ENCODE data around the gene CDC5L. TPM values are rescaled to one million over a fixed set of nuclear protein-coding genes. Genes with fewer than 3 reads are reported as not detected.

CDC5L gene
- total and polyA plus RNA-seq, 9 donors: 18.6 to 28.0 (median 23.9) TPM

GRCh38 chr6:44462335-44462734 lies 74.8 kb downstream of the CDC5L start:
- Histone ChIP-seq H3K27ac (ENCODE audit: low read length) (no peak overlapping the region), H3K9me3 (replicated peaks; ENCODE audit: control insufficient read depth, low read depth, low read length) (no peaks in the 10 kb centered on the region), H3K36me3 (ENCODE audit: control insufficient read depth, insufficient read depth, low read length) (no peaks in the 10 kb centered on the region), H3K4me1 (ENCODE audit: control insufficient read depth, insufficient read depth, low read length) (no peaks in the 10 kb centered on the region), H3K4me3 (ENCODE audit: low read length) (no peak overlapping the region), H3K27me3 (ENCODE audit: control insufficient read depth, insufficient read depth, low read length) (peaks cover 2% of the 10 kb centered on the region)
- 89% methylated on average over 15 of the region's 15 CpGs for WGBS (ENCODE audit: insufficient coverage)
- DNase-seq: no peak

- 93% methylated on average over 8 of the region's 13 CpGs for WGBS (ENCODE audit: insufficient coverage)
- H3K27me3 ChIP-seq (ENCODE audit: control insufficient read depth, insufficient read depth, low read length): peaks cover 2% of the 10 kb centered on the region
- no peaks in the 10 kb centered on the region for H3K9me3 ChIP-seq (replicated peaks; ENCODE audit: control insufficient read depth, low read depth, low read length)
- H3K36me3 ChIP-seq (ENCODE audit: control insufficient read depth, insufficient read depth, low read length): no peaks in the 10 kb centered on the region
- no peaks in the 10 kb centered on the region for H3K4me1 ChIP-seq (ENCODE audit: control insufficient read depth, insufficient read depth, low read length)
- H3K27ac ChIP-seq (ENCODE audit: low read length): no peak overlapping the region
- no peak for DNase-seq
- no peak overlapping the region for H3K4me3 ChIP-seq (ENCODE audit: low read length)
These were observed 75.6 kb downstream of the CDC5L start for GRCh38 chr6:44462797-44463727.

DNA sequence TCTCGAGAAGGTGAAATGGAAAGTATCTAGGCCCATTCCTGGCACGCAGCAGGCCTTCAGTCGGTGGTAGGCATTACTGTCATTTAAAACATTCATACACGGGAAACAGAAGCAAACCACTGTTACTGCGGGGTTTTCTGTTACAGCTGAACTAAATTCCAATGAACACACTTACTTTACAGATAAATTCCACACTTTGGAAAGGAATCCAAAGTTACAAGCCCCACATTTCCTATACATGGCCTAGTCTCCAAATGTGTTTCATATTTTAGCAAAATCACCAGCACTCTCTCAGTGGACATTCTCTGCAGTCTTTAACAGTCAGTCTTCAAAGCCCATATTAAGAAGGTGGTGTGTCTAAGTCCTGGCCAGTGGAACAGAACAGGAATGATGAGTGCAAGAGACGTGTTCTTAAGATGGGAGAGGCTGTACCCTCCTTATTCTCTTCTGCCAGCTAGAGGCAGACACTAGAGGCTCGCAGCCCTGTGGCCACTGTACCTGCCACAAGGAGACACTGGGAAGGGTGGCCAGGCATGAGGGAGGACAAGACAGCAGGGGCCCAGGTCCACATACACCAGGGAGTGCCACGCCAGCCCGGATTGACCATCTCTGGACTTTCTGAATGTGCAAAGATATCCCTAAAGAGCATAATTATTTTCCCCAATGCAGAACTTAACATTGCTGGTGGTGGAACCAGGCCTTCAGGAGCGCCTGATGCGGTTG lies 76.4 kb downstream of the CDC5L start:
- Histone ChIP-seq H3K36me3 (ENCODE audit: control insufficient read depth, insufficient read depth, low read length) (no peaks in the 10 kb centered on the region), H3K4me3 (ENCODE audit: low read length) (no peak overlapping the region), H3K9me3 (replicated peaks; ENCODE audit: control insufficient read depth, low read depth, low read length) (no peaks in the 10 kb centered on the region), H3K4me1 (ENCODE audit: control insufficient read depth, insufficient read depth, low read length) (no peaks in the 10 kb centered on the region), H3K27me3 (ENCODE audit: control insufficient read depth, insufficient read depth, low read length) (peaks cover 2% of the 10 kb centered on the region), H3K27ac (ENCODE audit: low read length) (no peak overlapping the region)
- DNase-seq: no peak
- 65% methylated on average over 5 of the region's 11 CpGs for WGBS (ENCODE audit: insufficient coverage)

- 77% methylated on average over 8 of the region's 13 CpGs for WGBS (ENCODE audit: insufficient coverage)
These were observed 77.2 kb downstream of the CDC5L start for GRCh38 chr6:44464527-44465310.

DNA sequence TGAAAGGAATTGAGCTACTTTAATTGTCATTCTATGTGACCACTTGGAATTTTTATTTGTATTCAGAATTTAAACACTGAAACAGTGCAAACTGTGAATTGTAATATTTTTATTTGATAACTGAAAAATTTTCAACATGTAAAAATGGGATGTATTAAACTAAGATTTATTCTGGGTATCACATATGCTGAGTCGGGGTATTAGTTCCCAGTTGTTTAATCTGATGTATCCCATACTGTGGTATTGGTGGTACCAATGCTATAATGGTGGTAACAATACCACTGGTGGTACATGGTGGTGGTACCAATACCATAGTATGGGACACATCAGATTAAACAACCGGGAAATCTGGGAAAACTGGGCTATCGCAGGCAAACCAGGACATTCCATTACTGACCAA lies 79.4 kb downstream of the CDC5L start:
- Histone ChIP-seq H3K27ac (ENCODE audit: low read length) (no peak overlapping the region), H3K9me3 (replicated peaks; ENCODE audit: control insufficient read depth, low read depth, low read length) (no peaks in the 10 kb centered on the region)

More at GRCh38 chr6:44464527-44465310, 77.2 kb downstream of the CDC5L start:
- no peak for DNase-seq
- Histone ChIP-seq H3K9me3 (replicated peaks; ENCODE audit: control insufficient read depth, low read depth, low read length) (no peaks in the 10 kb centered on the region), H3K27me3 (ENCODE audit: control insufficient read depth, insufficient read depth, low read length) (no peaks in the 10 kb centered on the region), H3K4me1 (ENCODE audit: control insufficient read depth, insufficient read depth, low read length) (no peaks in the 10 kb centered on the region), H3K36me3 (ENCODE audit: control insufficient read depth, insufficient read depth, low read length) (no peaks in the 10 kb centered on the region), H3K27ac (ENCODE audit: low read length) (no peak overlapping the region), H3K4me3 (ENCODE audit: low read length) (no peak overlapping the region)

GRCh38 chr6:44468835-44469234 lies 81.3 kb downstream of the CDC5L start:
- Histone ChIP-seq H3K27ac (ENCODE audit: low read length) (no peak overlapping the region), H3K27me3 (ENCODE audit: control insufficient read depth, insufficient read depth, low read length) (no peaks in the 10 kb centered on the region), H3K36me3 (ENCODE audit: control insufficient read depth, insufficient read depth, low read length) (no peaks in the 10 kb centered on the region), H3K4me1 (ENCODE audit: control insufficient read depth, insufficient read depth, low read length) (no peaks in the 10 kb centered on the region), H3K9me3 (replicated peaks; ENCODE audit: control insufficient read depth, low read depth, low read length) (no peaks in the 10 kb centered on the region), H3K4me3 (ENCODE audit: low read length) (no peak overlapping the region)
- DNase-seq: no peak
- WGBS (ENCODE audit: insufficient coverage): no CpG with 5 or more reads among the region's 6 CpGs

More for the DNA sequence above, 79.4 kb downstream of the CDC5L start:
- no peak for DNase-seq
- Histone ChIP-seq H3K4me1 (ENCODE audit: control insufficient read depth, insufficient read depth, low read length) (no peaks in the 10 kb centered on the region), H3K36me3 (ENCODE audit: control insufficient read depth, insufficient read depth, low read length) (no peaks in the 10 kb centered on the region), H3K27me3 (ENCODE audit: control insufficient read depth, insufficient read depth, low read length) (no peaks in the 10 kb centered on the region), H3K4me3 (ENCODE audit: low read length) (no peak overlapping the region)
- WGBS (ENCODE audit: insufficient coverage): 71% methylated on average over 1 of the region's 3 CpGs

GRCh38 chr6:44470115-44470464 lies 82.6 kb downstream of the CDC5L start:
- 67% methylated on average over 4 of the region's 7 CpGs for WGBS (ENCODE audit: insufficient coverage)
- H3K9me3 ChIP-seq (replicated peaks; ENCODE audit: control insufficient read depth, low read depth, low read length): no peaks in the 10 kb centered on the region
- H3K36me3 ChIP-seq (ENCODE audit: control insufficient read depth, insufficient read depth, low read length): no peaks in the 10 kb centered on the region
- peaks cover 2% of the 10 kb centered on the region for H3K27me3 ChIP-seq (ENCODE audit: control insufficient read depth, insufficient read depth, low read length)
- no peak overlapping the region for H3K27ac ChIP-seq (ENCODE audit: low read length)
- no peak overlapping the region for H3K4me3 ChIP-seq (ENCODE audit: low read length)
- no peaks in the 10 kb centered on the region for H3K4me1 ChIP-seq (ENCODE audit: control insufficient read depth, insufficient read depth, low read length)
- DNase-seq: no peak

GRCh38 chr6:44470746-44471145 lies 83.2 kb downstream of the CDC5L start:
- no peaks in the 10 kb centered on the region for H3K9me3 ChIP-seq (replicated peaks; ENCODE audit: control insufficient read depth, low read depth, low read length)
- no peak for DNase-seq
- H3K4me1 ChIP-seq (ENCODE audit: control insufficient read depth, insufficient read depth, low read length): peaks cover 4% of the 10 kb centered on the region
- no peak overlapping the region for H3K27ac ChIP-seq (ENCODE audit: low read length)
- no peak overlapping the region for H3K4me3 ChIP-seq (ENCODE audit: low read length)
- peaks cover 7% of the 10 kb centered on the region for H3K27me3 ChIP-seq (ENCODE audit: control insufficient read depth, insufficient read depth, low read length)
- WGBS (ENCODE audit: insufficient coverage): 100% methylated on average over 1 of the region's 2 CpGs
- no peaks in the 10 kb centered on the region for H3K36me3 ChIP-seq (ENCODE audit: control insufficient read depth, insufficient read depth, low read length)

GRCh38 chr6:44471271-44471981 lies 83.9 kb downstream of the CDC5L start:
- H3K4me3 ChIP-seq (ENCODE audit: low read length): no peak overlapping the region

More at GRCh38 chr6:44471271-44471981, 83.9 kb downstream of the CDC5L start:
- Histone ChIP-seq H3K9me3 (replicated peaks; ENCODE audit: control insufficient read depth, low read depth, low read length) (no peaks in the 10 kb centered on the region), H3K27ac (ENCODE audit: low read length) (no peak overlapping the region), H3K4me1 (ENCODE audit: control insufficient read depth, insufficient read depth, low read length) (peaks cover 8% of the 10 kb centered on the region), H3K27me3 (ENCODE audit: control insufficient read depth, insufficient read depth, low read length) (peaks cover 12% of the 10 kb centered on the region), H3K36me3 (ENCODE audit: control insufficient read depth, insufficient read depth, low read length) (no peaks in the 10 kb centered on the region)
- WGBS (ENCODE audit: insufficient coverage): 84% methylated on average over 12 of the region's 15 CpGs
- DNase-seq: no peak

Measured in muscle of leg (tissue), 11 donors.